Lung (tissue), 12 donors: ENCODE results near the gene FAM53A. TPM values are rescaled to one million over a fixed set of nuclear protein-coding genes. Genes with fewer than 3 reads are reported as not detected.

Source experiments
- ATAC-seq: fragments of 200-7000 bp; cut with Tn5 transposase; one replicate; pipeline ENCODE4 v1.9.1; 2020; ENCODE audit warnings: moderate number of reproducible peaks; ENCODE audit not compliant: insufficient read depth, low FRiP score
- DNase-seq, 3 donors: peaks; one replicate each; pipeline ENCODE4 v3.0.0-alpha.2; 2013 to 2017
- H3K27ac ChIP-seq, 2 donors: one replicate each; pipeline ENCODE4 v1.5.1; 2013; ENCODE audit warnings: mild to moderate bottlenecking in 2 of 2, moderate library complexity in 2 of 2, control low read depth in 1 of 2, inconsistent platforms in 1 of 2, low read depth in 1 of 2, low read length in 1 of 2
- H3K27me3 ChIP-seq, 3 donors: one replicate each; pipeline ENCODE4 v1.5.1; 2013; ENCODE audit warnings: low read length in 2 of 3; ENCODE audit not compliant: control insufficient read depth in 3 of 3, insufficient read depth in 3 of 3
- H3K36me3 ChIP-seq, 4 donors: one replicate each; pipeline ENCODE4 v1.5.1; 2013; ENCODE audit warnings: low read length in 4 of 4, mild to moderate bottlenecking in 1 of 4, moderate library complexity in 1 of 4; ENCODE audit not compliant: control insufficient read depth in 4 of 4, insufficient read depth in 4 of 4
- H3K4me1 ChIP-seq, 5 donors: one replicate each; pipeline ENCODE4 v1.5.1; 2013; ENCODE audit warnings: low read length in 5 of 5, mild to moderate bottlenecking in 2 of 5, moderate library complexity in 1 of 5; ENCODE audit not compliant: control insufficient read depth in 5 of 5, insufficient read depth in 5 of 5
- H3K4me3 ChIP-seq: one replicate; pipeline ENCODE4 v1.5.1; 2013; ENCODE audit warnings: mild to moderate bottlenecking, control low read depth, moderate library complexity
- H3K9ac ChIP-seq, 2 donors: one replicate each; pipeline ENCODE4 v1.5.1; 2013; ENCODE audit warnings: low read length in 2 of 2, control low read depth in 1 of 2; ENCODE audit not compliant: insufficient read depth in 1 of 2
- H3K9me3 ChIP-seq, 4 donors: one replicate each; pipeline ENCODE4 v1.5.1; 2013; ENCODE audit warnings: low read length in 3 of 4, mild to moderate bottlenecking in 1 of 4, moderate library complexity in 1 of 4; ENCODE audit not compliant: control insufficient read depth in 4 of 4, insufficient read depth in 3 of 4
- WGBS, 2 donors: extraction: QIAGEN DNeasy Blood & Tissue Kit; methylation state at CpG; one replicate each; pipeline ENCODE4 v1.1.7; 2013; 5-methylcytosine and 5-hydroxymethylcytosine counted together
- polyA plus RNA-seq, 2 donors: library from polyadenylated mRNA; stranded (reverse); fragments of 200-250 nt; gene quantifications; one replicate each; pipeline ENCODE4 v1.2.1, GENCODE V29; 2013
- total RNA-seq, 2 donors: library from RNA; depleted of rRNA in 1 of 2; stranded (reverse); fragments of >200 nt in 1 of 2; gene quantifications; one replicate each; pipeline ENCODE4 v1.2.1, GENCODE V29; 2014 to 2021
- TF ChIP-seq, protein P1 (sequence below): IDR thresholded peaks from 2 replicates; pipeline ENCODE4 v1.5.1; 2012; ENCODE audit warnings: mild to moderate bottlenecking; ENCODE audit errors: control extremely low read depth, extremely low read depth
- donor health status: control.
- donor health status: control.
- donor health status: Bipolar disorder and iron deficiency.
- donor health status: healthy.
- donor health status: DM: yes; HTN: yes; CAD: no.

The FAM53A gene
- total and polyA plus RNA-seq, 4 donors: 1.4 to 2.8 (median 2.2) TPM

DNA sequence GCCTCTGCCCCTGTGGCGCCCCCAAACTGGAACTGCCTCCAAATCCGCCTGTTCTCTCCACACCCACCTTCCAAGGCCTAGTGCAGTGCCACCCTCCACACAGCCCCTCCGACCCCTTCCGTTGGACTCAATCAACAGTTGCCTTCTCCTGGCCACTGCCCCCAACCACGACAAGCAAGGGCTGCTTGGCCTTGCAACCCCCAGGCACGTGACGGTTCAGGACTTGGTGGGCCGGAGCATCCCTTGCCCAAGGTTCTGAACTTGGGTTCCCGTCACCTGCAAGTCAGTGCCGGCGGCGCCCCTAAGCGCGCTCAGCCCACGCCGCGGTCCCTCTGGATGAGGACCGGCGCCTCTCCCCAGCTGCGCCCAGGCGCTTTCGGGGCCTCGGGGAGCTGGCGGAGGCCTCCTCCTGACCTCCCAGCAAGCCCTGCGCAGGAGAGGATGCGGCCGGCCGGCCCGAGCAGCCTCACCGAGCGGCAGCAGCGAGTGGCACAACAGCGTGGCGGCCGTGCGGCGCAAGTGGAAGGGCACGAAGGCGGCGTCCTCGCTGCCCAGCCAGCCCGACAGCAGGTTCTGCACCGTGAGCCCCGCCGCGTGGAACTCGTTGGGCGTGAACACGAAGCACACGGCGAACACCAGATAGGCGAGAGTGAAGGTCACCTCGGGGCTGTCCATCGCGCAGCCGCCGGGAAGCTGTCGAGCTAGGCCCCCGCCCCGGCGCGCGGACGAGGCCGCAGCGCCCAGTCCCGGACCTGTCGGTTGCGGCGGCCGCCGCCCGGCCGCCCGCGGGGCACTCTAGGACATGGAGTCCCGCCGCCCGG is 36.3 kb upstream of the FAM53A start:
- peak; percentile 44 to 48 (median 47) for DNase-seq
- peak overlapping the region in 1 of 2 donors; percentile 46 for H3K9ac ChIP-seq
- TF ChIP-seq, protein P1, sequence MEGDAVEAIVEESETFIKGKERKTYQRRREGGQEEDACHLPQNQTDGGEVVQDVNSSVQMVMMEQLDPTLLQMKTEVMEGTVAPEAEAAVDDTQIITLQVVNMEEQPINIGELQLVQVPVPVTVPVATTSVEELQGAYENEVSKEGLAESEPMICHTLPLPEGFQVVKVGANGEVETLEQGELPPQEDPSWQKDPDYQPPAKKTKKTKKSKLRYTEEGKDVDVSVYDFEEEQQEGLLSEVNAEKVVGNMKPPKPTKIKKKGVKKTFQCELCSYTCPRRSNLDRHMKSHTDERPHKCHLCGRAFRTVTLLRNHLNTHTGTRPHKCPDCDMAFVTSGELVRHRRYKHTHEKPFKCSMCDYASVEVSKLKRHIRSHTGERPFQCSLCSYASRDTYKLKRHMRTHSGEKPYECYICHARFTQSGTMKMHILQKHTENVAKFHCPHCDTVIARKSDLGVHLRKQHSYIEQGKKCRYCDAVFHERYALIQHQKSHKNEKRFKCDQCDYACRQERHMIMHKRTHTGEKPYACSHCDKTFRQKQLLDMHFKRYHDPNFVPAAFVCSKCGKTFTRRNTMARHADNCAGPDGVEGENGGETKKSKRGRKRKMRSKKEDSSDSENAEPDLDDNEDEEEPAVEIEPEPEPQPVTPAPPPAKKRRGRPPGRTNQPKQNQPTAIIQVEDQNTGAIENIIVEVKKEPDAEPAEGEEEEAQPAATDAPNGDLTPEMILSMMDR: no peak
- peak; percentile 21 for ATAC-seq
- H3K9me3 ChIP-seq: no peaks in the 10 kb centered on the region
- H3K4me1 ChIP-seq: peaks cover 0 to 25% (median 10%) of the 10 kb centered on the region in 5 donors
- H3K36me3 ChIP-seq: peaks cover 0 to 20% (median 0%) of the 10 kb centered on the region in 4 donors
- 1% methylated on average over 52 to 79 of the region's 79 CpGs for WGBS, 2 donors
- H3K4me3 ChIP-seq: peak overlapping the region; percentile 95
- H3K27ac ChIP-seq: peak overlapping the region; percentile 95 to 98
- H3K27me3 ChIP-seq: no peaks in the 10 kb centered on the region

DNA sequence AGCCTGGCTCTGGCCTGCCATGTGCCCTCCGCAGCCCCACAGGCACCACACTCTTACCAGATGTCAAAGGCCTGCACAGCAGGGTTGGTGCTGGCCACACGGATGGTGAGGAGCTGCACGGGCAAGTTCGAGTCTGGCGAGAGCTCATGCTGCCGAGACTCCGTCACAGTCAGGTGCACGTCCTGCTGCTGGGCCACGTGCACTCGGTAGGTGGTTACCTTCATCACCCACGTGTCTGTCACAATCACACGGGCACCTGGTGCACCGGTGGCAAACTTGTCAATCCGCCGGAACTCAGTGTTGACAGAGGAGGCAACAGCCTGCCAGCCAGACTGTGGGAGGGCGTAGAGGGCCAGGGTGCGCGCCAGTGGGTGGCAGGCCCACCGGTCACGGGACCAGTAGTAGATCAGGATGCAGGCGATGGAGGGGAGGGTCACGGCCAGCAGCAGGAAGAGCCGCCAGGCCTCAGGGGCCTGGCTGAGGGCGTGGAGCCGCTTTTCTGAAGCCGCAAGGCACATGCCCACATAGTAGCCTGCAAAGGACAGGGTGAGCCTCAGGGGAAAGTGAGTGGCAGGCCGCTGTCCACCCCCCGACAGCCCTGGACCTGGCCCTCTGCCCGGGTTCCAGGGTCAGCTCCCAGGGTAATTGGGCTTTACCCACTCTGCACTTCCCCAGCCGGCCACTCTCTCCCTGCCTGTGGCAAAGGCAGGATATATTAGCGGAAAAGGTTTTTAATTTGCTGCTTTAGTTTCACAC is 34.2 kb upstream of the FAM53A start:
- Histone ChIP-seq H3K9me3 (no peaks in the 10 kb centered on the region), H3K9ac (no peak overlapping the region), H3K36me3 (peaks cover 0 to 22% (median 0%) of the 10 kb centered on the region in 4 donors), H3K4me3 (no peak overlapping the region), H3K27ac (no peak overlapping the region), H3K4me1 (peaks cover 0 to 26% (median 10%) of the 10 kb centered on the region in 5 donors), H3K27me3 (no peaks in the 10 kb centered on the region)
- 82 to 87% methylated on average over 30 to 31 of the region's 31 CpGs for WGBS, 2 donors
- ATAC-seq (no peak), DNase-seq (no peak)
- TF ChIP-seq, protein P1: no peak

DNA sequence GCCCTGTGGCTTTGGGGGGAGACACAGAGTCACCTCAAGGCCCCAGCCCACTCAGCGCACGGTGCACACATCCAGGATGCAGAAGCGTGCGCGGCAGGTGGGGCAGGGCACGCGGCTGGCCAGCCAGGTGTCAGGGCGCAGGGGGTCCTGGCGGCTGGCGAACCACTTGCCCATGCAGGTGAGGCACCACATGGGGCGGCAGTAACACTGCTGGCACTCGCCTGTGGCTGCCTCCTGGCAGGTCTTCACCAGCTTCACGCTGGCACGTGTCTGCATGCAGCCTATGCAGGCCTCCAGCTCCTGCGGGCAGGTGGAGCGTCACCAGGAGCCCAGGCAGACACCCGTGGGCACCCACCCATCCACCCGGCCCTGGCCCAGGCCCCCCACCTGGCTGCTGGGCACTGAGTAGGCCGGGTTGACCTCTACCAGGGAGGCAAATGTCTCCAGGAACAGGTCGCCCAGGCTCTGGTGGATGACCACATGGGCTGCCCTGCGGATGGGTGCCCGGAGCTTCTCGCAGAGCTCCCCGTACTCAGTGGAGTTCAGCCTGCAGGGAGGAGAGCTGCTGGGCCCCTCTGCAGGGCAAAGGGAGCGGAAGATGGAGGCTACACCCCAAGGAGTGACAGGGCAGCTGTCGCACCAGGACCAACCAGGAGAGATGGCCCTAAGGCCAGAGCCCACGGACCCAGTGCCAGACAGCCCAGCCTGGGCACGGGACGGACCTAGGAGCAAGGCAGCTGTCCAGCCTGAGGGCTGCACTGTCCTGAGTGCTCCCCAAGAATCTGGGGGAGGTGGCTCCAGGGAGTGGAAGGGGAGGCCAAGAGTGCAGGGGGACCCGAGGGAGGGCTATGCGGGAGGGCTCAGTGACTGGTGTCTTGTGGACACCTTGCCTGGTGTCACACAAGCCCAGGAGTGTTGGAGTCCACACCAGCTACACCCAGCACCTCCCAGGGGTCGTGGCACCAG is 33.3 kb upstream of the FAM53A start:
- Histone ChIP-seq H3K36me3 (peaks cover 0 to 22% (median 0%) of the 10 kb centered on the region in 4 donors), H3K4me3 (no peak overlapping the region), H3K4me1 (peaks cover 0 to 23% (median 7%) of the 10 kb centered on the region in 5 donors), H3K27me3 (no peaks in the 10 kb centered on the region), H3K27ac (no peak overlapping the region), H3K9me3 (no peaks in the 10 kb centered on the region), H3K9ac (no peak overlapping the region)
- TF ChIP-seq, protein P1: no peak
- DNase-seq (no peak), ATAC-seq (no peak)
- WGBS, 2 donors: 95% methylated on average over 32 of the region's 32 CpGs
